NCI-H2029 treated with DMSO at 0.1 percent for 48 hours (cell line): ENCODE measurements around the gene PRPSAP1.
"Not testable (repeated sequence)": the region's sequence is repeated elsewhere in the genome, so short reads cannot be mapped to it uniquely, and the experiment has no call there.

Source experiments
- DNase-seq: peaks from one replicate; lab custom pipeline; 2025; lab: John Stamatoyannopoulos, UW

PRPSAP1 gene

DNA sequence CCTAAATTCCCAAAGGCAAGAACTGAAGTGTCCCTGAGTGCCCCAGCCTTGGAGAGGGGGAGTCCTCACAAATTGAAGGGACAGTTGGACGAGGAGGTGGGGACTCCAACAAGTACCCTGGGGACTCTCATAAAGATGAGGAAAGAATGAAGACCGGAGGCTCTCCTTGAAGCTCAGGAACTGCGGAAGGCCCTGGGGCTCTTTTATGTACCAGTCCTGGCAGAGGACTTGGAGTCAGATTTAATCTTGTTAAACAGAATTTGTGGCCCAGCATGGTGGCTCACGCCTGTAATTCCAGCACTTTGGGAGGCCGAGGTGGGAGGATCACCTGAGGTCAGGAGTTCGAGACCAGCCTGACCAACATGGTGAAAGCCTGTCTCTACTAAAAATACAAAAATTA lies 6.1 kb upstream of the PRPSAP1 start:
- DNase-seq: not testable (repeated sequence)

GRCh38 chr17:76359375-76359774 lies 5.7 kb upstream of the PRPSAP1 start:
- no peak for DNase-seq

- DNase-seq: no peak
These were observed 4.0 kb upstream of the PRPSAP1 start for GRCh38 chr17:76357597-76358158.

- DNase-seq: no peak
These were observed 3.2 kb upstream of the PRPSAP1 start for GRCh38 chr17:76356803-76357456.

DNA sequence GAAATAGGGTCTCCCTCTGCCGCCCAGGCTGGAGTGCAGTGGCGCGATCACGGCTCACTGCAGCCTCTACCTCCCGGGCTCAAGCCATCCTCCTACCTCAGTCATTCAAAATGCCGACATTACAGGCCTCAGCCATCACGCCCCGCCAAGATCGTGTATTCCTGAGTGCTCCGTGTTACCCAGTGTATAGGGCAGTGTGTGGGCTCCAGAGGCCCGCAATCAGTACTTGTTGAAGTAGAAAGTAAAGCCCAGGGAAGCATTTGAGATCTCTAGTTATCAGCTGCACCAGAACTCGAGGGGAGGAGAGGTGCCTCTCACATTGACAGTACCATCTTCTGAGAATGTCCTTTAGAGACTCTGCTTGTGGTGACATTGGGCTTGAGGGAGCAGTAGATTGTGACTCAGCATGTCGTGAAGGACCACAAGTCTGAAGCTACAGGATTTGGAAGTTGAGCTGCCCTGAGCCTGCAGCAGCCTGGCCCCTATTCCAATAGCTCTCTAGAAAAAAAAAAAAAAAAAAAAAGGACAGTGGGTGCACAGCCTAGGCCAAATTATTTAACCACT lies 1.1 kb upstream of the PRPSAP1 start:
- DNase-seq: no peak

GRCh38 chr17:76354317-76354729 lies 607 bp upstream of the PRPSAP1 start:
- DNase-seq: no peak

DNA sequence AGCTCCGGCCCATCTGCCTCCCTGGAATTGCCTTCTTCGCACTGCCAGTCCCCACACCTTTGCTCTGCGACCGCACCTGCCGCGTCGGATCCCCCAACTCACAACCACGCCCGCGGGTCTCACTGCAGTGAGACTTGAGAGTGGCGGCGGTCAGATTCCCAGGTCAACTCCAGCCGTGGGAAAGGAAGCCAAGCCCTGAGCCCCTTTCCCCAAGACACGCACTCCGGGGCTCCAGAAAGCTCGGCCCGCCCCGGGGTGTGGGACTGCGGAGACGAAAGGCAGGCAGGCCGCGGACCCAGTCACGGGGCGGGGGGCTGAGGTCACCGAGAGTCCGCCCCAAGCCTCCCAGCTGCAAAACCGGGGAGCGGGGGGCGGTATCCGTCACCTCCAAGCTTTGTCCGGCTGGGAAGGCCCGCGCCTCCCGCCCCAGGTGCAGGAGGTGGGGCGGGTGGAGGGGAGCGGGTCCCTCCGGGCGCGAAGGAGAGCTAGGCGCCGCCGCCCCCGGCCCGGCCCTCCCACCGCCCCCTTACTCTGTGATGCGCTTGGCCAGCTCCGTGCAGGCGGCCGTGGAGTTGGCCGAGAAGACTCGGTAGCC lies 615 bp downstream of the PRPSAP1 start:
- no peak for DNase-seq

- no peak for DNase-seq
These were observed 2.1 kb downstream of the PRPSAP1 start for GRCh38 chr17:76351526-76352071.

GRCh38 chr17:76350463-76350862 lies 3.3 kb downstream of the PRPSAP1 start:
- DNase-seq: no peak

GRCh38 chr17:76346936-76347335 lies 6.8 kb downstream of the PRPSAP1 start:
- not testable (repeated sequence) for DNase-seq

GRCh38 chr17:76345377-76345974 lies 8.2 kb downstream of the PRPSAP1 start:
- no peak for DNase-seq

DNA sequence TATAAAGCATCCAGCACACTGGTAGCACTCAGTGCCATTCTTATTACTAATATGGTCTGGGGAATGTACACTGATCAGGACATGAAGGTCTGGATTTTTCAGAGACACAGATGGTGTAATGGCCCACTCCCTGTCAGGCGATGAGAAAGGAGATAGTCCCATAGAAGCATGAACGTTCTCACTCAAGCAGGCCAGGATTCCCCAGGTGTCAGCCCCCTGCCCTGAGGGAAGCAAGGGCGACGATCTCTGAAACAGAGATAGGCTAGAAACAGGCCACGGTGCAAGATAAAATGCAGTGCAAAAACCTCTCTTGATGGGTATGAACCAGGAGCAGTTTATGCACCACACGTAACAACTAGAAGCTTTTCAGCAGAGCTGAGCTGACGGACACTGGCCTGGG lies 10.6 kb downstream of the PRPSAP1 start:
- DNase-seq: no peak

GRCh38 chr17:76341301-76341700 lies 12.4 kb downstream of the PRPSAP1 start:
- no peak for DNase-seq

DNA sequence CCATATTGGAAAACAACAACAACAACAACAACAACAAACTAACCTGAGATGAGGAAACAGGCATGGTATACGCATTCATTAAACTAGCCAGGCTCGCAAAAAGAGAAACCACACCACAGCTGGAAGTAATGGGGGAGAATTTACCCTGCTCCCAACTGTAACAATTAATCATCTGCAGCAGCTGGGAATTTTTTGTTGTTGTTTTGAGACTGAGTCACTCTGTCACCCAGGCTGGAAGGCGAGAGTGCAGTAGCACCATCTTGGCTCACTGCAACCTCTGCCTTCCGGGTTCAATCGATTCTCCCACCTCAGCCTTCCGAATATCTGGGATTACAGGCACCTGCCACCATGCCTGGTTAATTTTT lies 16.3 kb downstream of the PRPSAP1 start:
- DNase-seq: no peak

DNA sequence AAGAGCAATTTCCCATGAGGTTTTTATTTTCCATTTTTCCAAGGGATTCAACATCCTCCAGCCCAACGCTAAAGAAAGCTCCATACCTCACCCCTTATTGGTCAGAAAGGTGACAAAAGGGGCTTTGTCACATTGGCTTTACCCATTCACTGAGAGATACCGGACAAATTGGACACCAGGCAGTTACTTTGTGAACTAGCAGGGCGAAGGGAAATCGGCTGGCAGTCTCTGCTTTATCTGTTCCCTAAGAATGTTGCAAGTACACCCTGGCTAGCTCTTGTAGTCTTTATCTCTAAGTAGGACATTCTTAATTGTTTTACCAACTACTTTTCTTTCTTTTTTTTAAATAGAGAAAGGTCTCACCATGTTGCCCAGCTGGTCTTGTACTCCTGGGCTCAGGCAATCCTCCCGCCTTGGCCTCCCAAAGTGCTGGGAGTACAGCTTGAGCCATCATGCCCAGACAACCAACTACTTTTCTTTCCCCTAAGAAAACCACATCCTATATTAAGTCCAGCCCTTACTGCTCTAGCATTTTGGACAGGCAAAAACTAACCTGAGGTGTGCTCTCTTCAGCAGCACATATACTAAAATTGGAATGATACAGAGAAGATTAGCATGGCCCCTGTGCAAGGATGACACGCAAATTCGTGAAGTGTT lies 16.8 kb downstream of the PRPSAP1 start:
- no peak for DNase-seq

GRCh38 chr17:76335716-76336381 lies 17.9 kb downstream of the PRPSAP1 start:
- no peak for DNase-seq

GRCh38 chr17:76333673-76334505 lies 19.8 kb downstream of the PRPSAP1 start:
- no peak for DNase-seq

- DNase-seq: no peak
These were observed 22.6 kb downstream of the PRPSAP1 start for GRCh38 chr17:76331083-76331482.

GRCh38 chr17:76329664-76330063 lies 24.1 kb downstream of the PRPSAP1 start:
- DNase-seq: no peak

- no peak for DNase-seq
These were observed 26.0 kb downstream of the PRPSAP1 start for GRCh38 chr17:76327696-76328095.

DNA sequence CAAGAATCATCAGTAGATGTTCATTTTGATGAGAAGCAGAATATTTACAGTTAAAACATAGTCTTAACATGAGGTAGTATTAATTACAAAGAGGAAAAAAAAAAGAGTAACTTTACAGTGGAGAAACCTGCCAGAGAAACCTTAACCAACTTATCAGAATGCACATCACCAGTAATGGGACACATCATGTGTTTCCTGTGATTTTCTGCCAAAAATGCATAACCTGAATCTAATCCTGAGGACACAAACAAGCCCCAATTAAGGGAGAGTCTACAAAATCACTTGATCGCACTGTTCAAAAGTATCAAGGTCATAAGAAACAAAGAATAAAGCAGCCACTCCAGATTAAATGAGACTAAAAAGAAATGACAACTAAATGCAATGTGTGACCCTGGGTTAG lies 27.4 kb downstream of the PRPSAP1 start:
- DNase-seq: no peak
